K562 (cell line): ENCODE measurements around the gene CACNA2D2. TPM values are rescaled to one million over a fixed set of nuclear protein-coding genes. Genes with fewer than 3 reads are reported as not detected.

Experiments used
- ATAC-seq: fragments of 200-7000 bp; cut with Tn5 transposase; 3 replicates; pipeline ENCODE4 v1.9.1; 2020; ENCODE audit warnings: moderate library complexity
- BruUV-seq: library from RNA; stranded (reverse); fragments of 400-500 nt; replicated peaks from 2 replicates; lab custom pipeline; 2021; lab: Mats Ljungman, UMichigan
- CTCF ChIA-PET: fragments of 300-600 bp; formaldehyde crosslinking; extraction: SDS; loops from one replicate; lab custom pipeline; 2021; ENCODE audit warnings: low intra/inter-chr PET ratio; lab: Yijun Ruan, JAX
- POLR2A ChIA-PET: fragments of 300-600, 350-650 bp; sonication (Branson Sonifier 250); formaldehyde crosslinking; extraction: SDS; loops from one replicate; lab custom pipeline; 2021; ENCODE audit warnings: antibody characterized with exemption, inconsistent platforms; lab: Yijun Ruan, JAX
- DNase-seq, 4 experiments: peaks; one replicate each; pipeline versions ENCODE4 v3.0.0 to v3.0.0-alpha.2; 2011 to 2018; ENCODE audit warnings: low spot score in 3 of 4, mixed read lengths in 3 of 4; ENCODE audit errors: extremely low read depth in 1 of 4
- FAIRE-seq: peaks from 2 replicates; lab custom pipeline; 2011; peaks lifted over from hg19 to GRCh38; lab: Jason Lieb, UNC
- H2AFZ ChIP-seq: 2 replicates; pipeline ENCODE4 v1.6.0; 2011; ENCODE audit warnings: low read depth, low read length, control low read depth, inconsistent platforms
- H3K27ac ChIP-seq: fragments of 200-600 bp; 3 replicates; pipeline ENCODE4 v1.8.0; 2011; ENCODE audit warnings: low read depth, mild to moderate bottlenecking, control low read depth, inconsistent platforms, low read length, moderate library complexity, mixed read lengths; ENCODE audit errors: extremely low read depth
- H3K27me3 ChIP-seq, 2 experiments: fragments of 300-600 bp in 1 of 2; 2 replicates in 1 of 2; 3 replicates in 1 of 2; pipeline versions ENCODE4 v1.6.0 to v1.8.0; 2011; ENCODE audit warnings: inconsistent platforms in 2 of 2, low read length in 2 of 2, mild to moderate bottlenecking in 1 of 2, mixed read lengths in 1 of 2, moderate library complexity in 1 of 2; ENCODE audit not compliant: control insufficient read depth in 2 of 2, insufficient read depth in 2 of 2
- H3K36me3 ChIP-seq: fragments of 300-600 bp; 3 replicates; pipeline ENCODE4 v1.8.0; 2011; ENCODE audit warnings: mild to moderate bottlenecking, low read length, inconsistent platforms; ENCODE audit not compliant: control insufficient read depth, insufficient read depth
- H3K4me1 ChIP-seq, 2 experiments: fragments of 200-600 bp in 1 of 2; replicated peaks in 1 of 2; 2 replicates in 1 of 2; 3 replicates in 1 of 2; pipeline versions ENCODE4 v1.5.1 to v1.8.0; 2011; ENCODE audit warnings: inconsistent platforms in 2 of 2, low read length in 2 of 2, mild to moderate bottlenecking in 1 of 2, mixed read lengths in 1 of 2, moderate library complexity in 1 of 2; ENCODE audit not compliant: control insufficient read depth in 2 of 2, insufficient read depth in 2 of 2
- H3K4me2 ChIP-seq: 2 replicates; pipeline ENCODE4 v1.6.1; 2011; ENCODE audit warnings: low read length, control low read depth, inconsistent platforms, mixed read lengths; ENCODE audit not compliant: insufficient read depth
- H3K4me3 ChIP-seq: fragments of 200-600 bp; sonication (generic), shearing (Covaris generic); 2 replicates; pipeline ENCODE4 v1.5.1; 2016; ENCODE audit warnings: control low read depth, inconsistent platforms
- H3K79me2 ChIP-seq: fragments of 200-600 bp; 3 replicates; pipeline ENCODE4 v1.8.0; 2011; ENCODE audit warnings: low read length, inconsistent platforms; ENCODE audit not compliant: control insufficient read depth, insufficient read depth
- H3K9ac ChIP-seq, 2 experiments: 2 replicates each; pipeline versions ENCODE4 v1.6.0 to v1.6.1; 2011; ENCODE audit warnings: low read depth in 2 of 2, low read length in 2 of 2, control low read depth in 1 of 2, inconsistent platforms in 1 of 2, mild to moderate bottlenecking in 1 of 2, mixed read lengths in 1 of 2; ENCODE audit not compliant: insufficient read depth in 1 of 2
- H3K9me1 ChIP-seq: one replicate; pipeline ENCODE4 v1.6.0; 2011; ENCODE audit warnings: inconsistent platforms, mild to moderate bottlenecking, low read length, moderate library complexity; ENCODE audit not compliant: control insufficient read depth, insufficient read depth
- H3K9me3 ChIP-seq: replicated peaks from 2 replicates; pipeline ENCODE4 v1.5.1; 2011; ENCODE audit warnings: low read depth, low read length, inconsistent platforms; ENCODE audit not compliant: control insufficient read depth, insufficient read depth
- H4K20me1 ChIP-seq: replicated peaks from 2 replicates; pipeline ENCODE4 v1.6.1; 2011; ENCODE audit warnings: low read length, inconsistent platforms, mixed read lengths; ENCODE audit not compliant: control insufficient read depth, insufficient read depth
- E2F6 ChIP-seq, 2 experiments: IDR thresholded peaks; 2 replicates each; pipeline ENCODE4 v1.6.1; 2011; ENCODE audit warnings: borderline replicate concordance in 1 of 2, control low read depth in 1 of 2, low read depth in 1 of 2, low read length in 1 of 2, mild to moderate bottlenecking in 1 of 2, mixed read lengths in 1 of 2, moderate library complexity in 1 of 2; ENCODE audit not compliant: insufficient read depth in 1 of 2, insufficient read length in 1 of 2, poor library complexity in 1 of 2, severe bottlenecking in 1 of 2; ENCODE audit errors: extremely low read depth in 1 of 2
- JUN ChIP-seq, 2 experiments: sonication (generic) in 1 of 2; formaldehyde crosslinking in 1 of 2; IDR thresholded peaks; 2 replicates each; pipeline versions ENCODE4 v1.6.1 to v1.8.0; 2012 to 2022; ENCODE audit warnings: borderline replicate concordance in 2 of 2, mild to moderate bottlenecking in 2 of 2, improper control_type of control experiment in 1 of 2, low read depth in 1 of 2, low read length in 1 of 2, missing genetic modification reagents in 1 of 2
- WGBS: fragments of 100-300 bp; shearing (Covaris generic); methylation state at CpG from one replicate; pipeline ENCODE4 v1.1.6; 2016; ENCODE audit warnings: low coverage, mixed read lengths; ENCODE audit not compliant: insufficient coverage; ENCODE audit errors: missing lambda C conversion rate; 5-methylcytosine and 5-hydroxymethylcytosine counted together
- in situ Hi-C: fragments of 300-500 bp; cut with MboI; formaldehyde crosslinking; loops from 4 replicates; pipeline ENCODE4 v1.15.0; 2018; ENCODE audit warnings: inconsistent platforms, mixed read lengths
- intact Hi-C: fragments of 100-400 bp; cut with micrococcal nuclease; formaldehyde crosslinking; loops from 2 replicates; pipeline ENCODE4 v1.14.2; 2022
- polyA plus RNA-seq, 8 experiments: library from polyadenylated mRNA; depleted of rRNA in 4 of 8; stranded (reverse) in 5 of 8; unstranded in 3 of 8; fragments of >200 nt; fragmentation: Nextera tagmentation in 2 of 8; fragmentation: Illumina TruSeq in 1 of 8; extraction: Ambion mirVana in 2 of 8; extraction: Trizol in 1 of 8; gene quantifications; 2 replicates each; pipeline versions ENCODE4 v1.2.1 to v1.2.3, GENCODE V29; 2011 to 2014; ENCODE audit warnings: inconsistent platforms in 1 of 8, missing spikeins in 1 of 8
- total RNA-seq, 7 experiments: library from RNA; depleted of rRNA in 6 of 7; stranded (reverse); fragments of >200 nt in 6 of 7; fragmentation: Illumina TruSeq in 2 of 7; extraction: Trizol in 2 of 7; gene quantifications; 2 replicates each; pipeline versions ENCODE4 v1.2.1 to v1.2.3, GENCODE V29; 2011 to 2021; ENCODE audit warnings: low replicate concordance in 1 of 7

CACNA2D2 gene
- total and polyA plus RNA-seq, 9 of the 15 experiments (the other 6 are each of a cell fraction or from before 2014, with no cell fraction given) = 0.11 to 0.58 (median 0.36) TPM; not detected in 2

- Histone ChIP-seq H3K4me3 (no peak overlapping the region), H3K4me2 (no peak overlapping the region), H4K20me1 (no peaks in the 10 kb centered on the region), H3K27ac (no peak overlapping the region), H3K9ac (no peak overlapping the region; a peak in 1 of 4 replicates), H3K9me3 (no peaks in the 10 kb centered on the region), H3K36me3 (no peaks in the 10 kb centered on the region), H3K4me1 (peaks cover 0 to 8% of the 10 kb centered on the region in 2 experiments; a peak in 3 of 5 replicates), H3K27me3 (peaks cover 0 to 6% of the 10 kb centered on the region in 2 experiments; a peak in 1 of 5 replicates), H3K9me1 (no peaks in the 10 kb centered on the region), H3K79me2 (no peaks in the 10 kb centered on the region), H2AFZ (no peak overlapping the region)
- 22% methylated on average over 8 of the region's 8 CpGs for WGBS
- TF ChIP-seq E2F6 (IDR thresholded peaks at IDR 0.05; ENCODE audit: borderline replicate concordance in 1 of 2, extremely low read depth in 1 of 2, insufficient read depth in 1 of 2, insufficient read length in 1 of 2, low read depth in 1 of 2, low read length in 1 of 2, poor library complexity in 1 of 2, severe bottlenecking in 1 of 2) (peak in 1 of 2 experiments; percentile 34), JUN (IDR thresholded peaks at IDR 0.05; ENCODE audit: borderline replicate concordance, low read depth, low read length) (no peak), JUN (CRISPR knock-in tag; IDR thresholded peaks at IDR 0.05; ENCODE audit: borderline replicate concordance) (no peak)
- ChIA-PET POLR2A (no interaction called here), CTCF (no interaction called here)
- in situ Hi-C loops = no loop called here
- ATAC-seq (no peak), DNase-seq (no peak), FAIRE-seq (no peak)
- intact Hi-C loops = no loop called here
- no TSS peak for BruUV-seq
Measured at GRCh38 chr3:50494126-50494525, 9.3 kb downstream of the CACNA2D2 start.
